DND-41 (cell line): ENCODE data around the gene MIAT.

Experiments
- ATAC-seq: fragments of 200-7000 bp; cut with Tn5 transposase; 3 replicates; pipeline ENCODE4 v1.9.1; 2021; ENCODE audit warnings: low read depth; ENCODE audit not compliant: insufficient read depth
- DNase-seq: peaks from one replicate; pipeline ENCODE4 v3.0.0-alpha.2; 2020
- H2AFZ ChIP-seq: 2 replicates; pipeline ENCODE4 v1.6.0; 2012; ENCODE audit warnings: low read depth, low read length
- H3K27ac ChIP-seq: 2 replicates; pipeline ENCODE4 v1.5.1; 2012; ENCODE audit warnings: low read length, inconsistent platforms
- H3K27me3 ChIP-seq: fragments of 200-600 bp; sonication (generic); 2 replicates; pipeline ENCODE4 v1.6.0; 2012; ENCODE audit warnings: low read length, mild to moderate bottlenecking, inconsistent platforms; ENCODE audit not compliant: insufficient read depth, poor library complexity
- H3K36me3 ChIP-seq: 2 replicates; pipeline ENCODE4 v1.5.1; 2012; ENCODE audit warnings: low read length, inconsistent platforms; ENCODE audit not compliant: insufficient read depth
- H3K4me1 ChIP-seq: 2 replicates; pipeline ENCODE4 v1.5.1; 2012; ENCODE audit warnings: mild to moderate bottlenecking, low read length; ENCODE audit not compliant: insufficient read depth
- H3K4me2 ChIP-seq: 2 replicates; pipeline ENCODE4 v1.6.0; 2012; ENCODE audit warnings: mild to moderate bottlenecking, moderate library complexity, low read length, inconsistent platforms; ENCODE audit not compliant: insufficient read depth
- H3K4me3 ChIP-seq, 2 experiments: fragments of 200-600 bp in 1 of 2; shearing (Covaris generic) in 1 of 2; 2 replicates each; pipeline ENCODE4 v1.5.1; 2012 to 2016; ENCODE audit warnings: inconsistent platforms in 2 of 2, low read length in 2 of 2, mild to moderate bottlenecking in 2 of 2, low read depth in 1 of 2, moderate library complexity in 1 of 2
- H3K79me2 ChIP-seq: 2 replicates; pipeline ENCODE4 v1.6.0; 2012; ENCODE audit warnings: low read length, inconsistent platforms; ENCODE audit not compliant: insufficient read depth
- H3K9ac ChIP-seq: 2 replicates; pipeline ENCODE4 v1.6.0; 2012; ENCODE audit warnings: low read depth, mild to moderate bottlenecking, inconsistent platforms, low read length, moderate library complexity
- H3K9me3 ChIP-seq: 2 replicates; pipeline ENCODE4 v1.5.1; 2012; ENCODE audit warnings: low read length, moderate library complexity, mild to moderate bottlenecking, inconsistent platforms; ENCODE audit not compliant: insufficient read depth, severe bottlenecking
- H4K20me1 ChIP-seq: 2 replicates; pipeline ENCODE4 v1.6.0; 2012; ENCODE audit warnings: low read length; ENCODE audit not compliant: insufficient read depth
- CTCF ChIP-seq: IDR thresholded peaks from 2 replicates; pipeline ENCODE4 v1.5.1; 2012; ENCODE audit warnings: borderline replicate concordance, low read length, moderate library complexity, mild to moderate bottlenecking; ENCODE audit not compliant: poor library complexity, severe bottlenecking; ENCODE audit errors: extremely low read depth
- EZH2 ChIP-seq: IDR thresholded peaks from 3 replicates; pipeline ENCODE4 v1.6.1; 2012; ENCODE audit warnings: borderline replicate concordance, low read depth, mild to moderate bottlenecking, moderate library complexity, low read length, inconsistent platforms; ENCODE audit not compliant: severe bottlenecking

The MIAT gene

DNA sequence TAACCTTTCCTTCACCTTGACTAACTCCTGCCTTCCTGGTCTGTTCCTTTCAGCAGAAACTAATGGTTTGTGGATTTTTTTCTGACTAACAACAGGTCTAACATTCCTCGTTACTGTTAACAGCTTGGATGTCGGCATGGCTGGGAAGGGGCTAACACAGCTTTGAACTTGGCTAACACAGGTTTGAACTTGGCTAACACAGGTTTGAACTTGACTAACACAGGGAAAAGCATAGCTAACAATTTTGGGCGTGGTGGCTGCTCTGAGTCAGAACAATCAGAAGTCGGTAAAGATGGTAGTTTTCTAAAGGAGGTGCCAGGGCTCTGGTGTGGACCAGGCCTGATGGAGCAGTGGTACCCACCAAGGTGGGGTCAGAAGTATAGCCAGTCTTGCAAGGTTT is 16.1 kb downstream of the MIAT start:
- Histone ChIP-seq H3K9me3 (no peaks in the 10 kb centered on the region), H3K4me3 (peak overlapping the region; percentile 99), H3K27ac (peak overlapping the region; percentile 92), H3K9ac (peak overlapping the region; percentile 99), H3K79me2 (peaks cover 52% of the 10 kb centered on the region), H3K4me1 (peaks cover 49% of the 10 kb centered on the region), H3K36me3 (peaks cover 22% of the 10 kb centered on the region), H3K27me3 (no peaks in the 10 kb centered on the region), H3K4me2 (peak overlapping the region; percentile 99), H4K20me1 (peaks cover 25% of the 10 kb centered on the region), H2AFZ (peak overlapping the region; percentile 88)
- no peak for DNase-seq
- no peak for ATAC-seq
- TF ChIP-seq CTCF (no peak), EZH2 (no peak)

- ATAC-seq (no peak), DNase-seq (peak; percentile 44)
- H3K4me1 ChIP-seq: peaks cover 49% of the 10 kb centered on the region
- peak overlapping the region; percentile 92 for H3K27ac ChIP-seq
- no peak overlapping the region for H2AFZ ChIP-seq
- H3K9ac ChIP-seq: peak overlapping the region; percentile 99
- H3K4me2 ChIP-seq: peak overlapping the region; percentile 99
- peaks cover 22% of the 10 kb centered on the region for H3K36me3 ChIP-seq
- H4K20me1 ChIP-seq: peaks cover 31% of the 10 kb centered on the region
- no peaks in the 10 kb centered on the region for H3K27me3 ChIP-seq
- H3K9me3 ChIP-seq: no peaks in the 10 kb centered on the region
- peak overlapping the region; percentile 99; a peak in 3 of 4 replicates for H3K4me3 ChIP-seq
- peaks cover 62% of the 10 kb centered on the region for H3K79me2 ChIP-seq
- TF ChIP-seq EZH2 (no peak), CTCF (peak; percentile 41)
Measured at GRCh38 chr22:26674211-26675190, 17.1 kb downstream of the MIAT start.

DNA sequence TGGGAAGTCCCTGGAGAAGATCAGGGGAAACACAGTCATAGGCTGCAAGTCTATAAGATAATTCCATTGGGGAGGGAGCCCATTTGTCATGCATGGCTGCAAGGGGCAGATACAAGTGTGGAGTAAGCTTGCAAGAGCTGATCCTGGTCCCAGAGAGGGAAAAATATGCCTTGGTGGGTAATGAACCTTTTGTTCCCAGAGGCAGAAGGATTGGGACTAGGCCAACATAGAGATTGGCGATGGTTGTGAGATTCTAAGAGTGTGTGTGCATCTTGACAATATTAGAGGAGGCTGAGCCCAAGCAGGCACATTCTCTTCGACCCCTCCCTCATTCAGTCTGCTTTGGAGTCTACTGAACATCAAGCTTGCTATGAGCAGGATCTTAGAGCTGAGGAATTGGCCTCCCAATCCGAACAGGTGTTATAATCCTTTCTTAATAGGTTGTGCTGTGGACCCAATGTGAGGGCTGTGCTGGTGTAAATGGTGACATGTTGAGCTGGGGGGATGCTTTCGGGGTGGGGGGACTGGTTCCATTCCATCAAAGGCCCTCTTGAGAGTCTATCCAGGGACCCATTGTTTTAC is 18.4 kb downstream of the MIAT start:
- peak overlapping the region; percentile 99 for H3K4me2 ChIP-seq
- H3K79me2 ChIP-seq: peaks cover 73% of the 10 kb centered on the region
- H3K27ac ChIP-seq: no peak overlapping the region; the same call in 1 of the 2 replicates
- TF ChIP-seq CTCF (no peak), EZH2 (no peak)
- peaks cover 41% of the 10 kb centered on the region for H4K20me1 ChIP-seq
- H3K9me3 ChIP-seq: no peaks in the 10 kb centered on the region
- no peaks in the 10 kb centered on the region for H3K27me3 ChIP-seq
- H3K4me1 ChIP-seq: peaks cover 49% of the 10 kb centered on the region
- H3K9ac ChIP-seq: no peak overlapping the region
- no peak overlapping the region for H3K4me3 ChIP-seq
- DNase-seq: no peak
- peaks cover 33% of the 10 kb centered on the region for H3K36me3 ChIP-seq
- H2AFZ ChIP-seq: no peak overlapping the region
- ATAC-seq: no peak
